Neural progenitor cell (in vitro differentiated cells): ENCODE measurements around the gene IQGAP1. TPM values are rescaled to one million over a fixed set of nuclear protein-coding genes. Genes with fewer than 3 reads are reported as not detected.

Experiments used
- DNase-seq: peaks from one replicate; pipeline ENCODE4 v3.0.0-alpha.2; 2016; ENCODE audit warnings: low spot score
- H2AFZ ChIP-seq: fragments of 200-600 bp; sonication (generic); replicated peaks from 2 replicates; pipeline ENCODE4 v1.6.1; 2016; ENCODE audit warnings: antibody characterized with exemption
- H3F3A ChIP-seq: fragments of 200-600 bp; sonication (generic); 2 replicates; pipeline ENCODE4 v1.6.1; 2016; ENCODE audit warnings: antibody characterized with exemption, low read depth
- H3K27ac ChIP-seq: fragments of 200-600 bp; sonication (generic); 2 replicates; pipeline ENCODE4 v1.5.1; 2016; ENCODE audit warnings: mild to moderate bottlenecking
- H3K27me3 ChIP-seq: fragments of 200-600 bp; sonication (generic); 2 replicates; pipeline ENCODE4 v1.6.1; 2016; ENCODE audit warnings: mild to moderate bottlenecking, moderate library complexity
- H3K36me3 ChIP-seq: fragments of 200-600 bp; sonication (generic); 2 replicates; pipeline ENCODE4 v1.5.1; 2016
- H3K4me1 ChIP-seq: fragments of 200-600 bp; sonication (generic); 2 replicates; pipeline ENCODE4 v1.6.1; 2016; ENCODE audit warnings: mixed run types
- H3K4me2 ChIP-seq: fragments of 200-600 bp; sonication (generic); 2 replicates; pipeline ENCODE4 v1.6.1; 2016
- H3K4me3 ChIP-seq: fragments of 200-600 bp; sonication (generic); 2 replicates; pipeline ENCODE4 v1.5.1; 2016
- H3K79me2 ChIP-seq: fragments of 200-600 bp; sonication (generic); 2 replicates; pipeline ENCODE4 v1.6.1; 2016; ENCODE audit warnings: low read depth
- H3K9ac ChIP-seq: fragments of 200-600 bp; sonication (generic); 2 replicates; pipeline ENCODE4 v1.6.1; 2016
- H3K9me3 ChIP-seq: fragments of 200-600 bp; sonication (generic); 2 replicates; pipeline ENCODE4 v1.5.1; 2016; ENCODE audit warnings: low read depth
- H4K20me1 ChIP-seq: fragments of 200-600 bp; sonication (generic); 2 replicates; pipeline ENCODE4 v1.6.1; 2016; ENCODE audit warnings: low read depth
- H3K27ac Mint-ChIP-seq: 3 replicates; pipeline ENCODE4 v1.8.0; 2021; ENCODE audit warnings: mixed read lengths
- H3K27me3 Mint-ChIP-seq: 2 replicates; pipeline ENCODE4 v1.8.0; 2022; ENCODE audit warnings: low read depth, mild to moderate bottlenecking, inconsistent platforms, moderate library complexity, mixed read lengths; ENCODE audit not compliant: insufficient read depth
- H3K36me3 Mint-ChIP-seq: 3 replicates; pipeline ENCODE4 v1.8.0; 2021; ENCODE audit warnings: mixed read lengths
- H3K4me1 Mint-ChIP-seq: 3 replicates; pipeline ENCODE4 v1.8.0; 2021; ENCODE audit warnings: mixed read lengths
- H3K4me3 Mint-ChIP-seq: 3 replicates; pipeline ENCODE4 v1.8.0; 2021; ENCODE audit warnings: mild to moderate bottlenecking, moderate library complexity, mixed read lengths
- H3K9me3 Mint-ChIP-seq: 3 replicates; pipeline ENCODE4 v1.8.0; 2020; ENCODE audit warnings: mixed read lengths
- CTCF ChIP-seq: fragments of 200-600 bp; sonication (generic); IDR thresholded peaks from 2 replicates; pipeline ENCODE4 v1.5.1; 2017; ENCODE audit warnings: antibody characterized with exemption, mild to moderate bottlenecking
- EZH2 ChIP-seq: fragments of 200-600 bp; sonication (generic); IDR thresholded peaks from 2 replicates; pipeline ENCODE4 v1.6.1; 2017; ENCODE audit warnings: antibody characterized with exemption, mild to moderate bottlenecking, moderate library complexity
- EZH2phosphoT487 ChIP-seq: fragments of 200-600 bp; sonication (generic); IDR thresholded peaks from 2 replicates; pipeline ENCODE4 v1.6.1; 2017; ENCODE audit warnings: antibody characterized with exemption
- total RNA-seq: library from RNA; depleted of rRNA; stranded (reverse); fragments of >200 nt; gene quantifications from 2 replicates; pipeline ENCODE4 v1.2.3, GENCODE V29; 2015; ENCODE audit warnings: low replicate concordance

IQGAP1 gene
- total RNA-seq, 1 donor from 2014 or later, result 44.8 TPM

GRCh38 chr15:90529011-90529370, 140.9 kb downstream of the IQGAP1 start:
- Histone ChIP-seq H3K36me3 (no peaks in the 10 kb centered on the region), H4K20me1 (peaks cover 11% of the 10 kb centered on the region), H3K79me2 (no peaks in the 10 kb centered on the region), H3F3A (no peaks in the 10 kb centered on the region), H2AFZ (peak overlapping the region; percentile 98), H3K9me3 (no peaks in the 10 kb centered on the region), H3K4me1 (peaks cover 6% of the 10 kb centered on the region), H3K27me3 (peaks cover 54% of the 10 kb centered on the region), H3K9ac (no peak overlapping the region), H3K27ac (no peak overlapping the region), H3K4me3 (peak overlapping the region; percentile 66), H3K4me2 (peak overlapping the region; percentile 99)
- H3K27ac Mint-ChIP-seq, result peak overlapping the region; percentile 90
- no peaks in the 10 kb centered on the region for H3K9me3 Mint-ChIP-seq
- no peak for TF ChIP-seq EZH2phosphoT487
- TF ChIP-seq EZH2, result peak; percentile 21
- H3K4me1 Mint-ChIP-seq, result peaks cover 21% of the 10 kb centered on the region
- peaks cover 4% of the 10 kb centered on the region for H3K36me3 Mint-ChIP-seq
- H3K4me3 Mint-ChIP-seq, result peak overlapping the region; percentile 94
- no peak for DNase-seq
- peaks cover 3% of the 10 kb centered on the region for H3K27me3 Mint-ChIP-seq

- Histone ChIP-seq H2AFZ (peak within 1 kb of the TSS; percentile 98), H3K4me2 (peak within 1 kb of the TSS; percentile 99), H3K27ac (no peak within 1 kb of the TSS), H3K9ac (peak within 1 kb of the TSS; percentile 52), H3K27me3 (peaks cover 54% of the 10 kb centered on the region), H3K36me3 (no peaks in the 10 kb centered on the region), H3K4me1 (peaks cover 6% of the 10 kb centered on the region), H3F3A (no peaks in the 10 kb centered on the region), H3K4me3 (peak within 1 kb of the TSS; percentile 66), H4K20me1 (peaks cover 11% of the 10 kb centered on the region), H3K9me3 (no peaks in the 10 kb centered on the region), H3K79me2 (no peaks in the 10 kb centered on the region)
- Mint-ChIP-seq H3K9me3 (no peaks in the 10 kb centered on the region), H3K27me3 (peaks cover 3% of the 10 kb centered on the region), H3K36me3 (peaks cover 4% of the 10 kb centered on the region), H3K4me1 (peaks cover 21% of the 10 kb centered on the region), H3K27ac (peak within 1 kb of the TSS; percentile 93), H3K4me3 (peak within 1 kb of the TSS; percentile 98)
- TF ChIP-seq EZH2, result peak; percentile 38
- TF ChIP-seq CTCF, result no peak
- DNase-seq, result peak; percentile 76
Observed at GRCh38 chr15:90529371-90530249, 141.6 kb downstream of the IQGAP1 start, which contains the start of gene CRTC3. CRTC3 (plus strand) TSS chr15:90529923; CDS start chr15:90530072, 149 bp downstream.

GRCh38 chr15:90530250-90531051, 142.4 kb downstream of the IQGAP1 start:
- Mint-ChIP-seq H3K4me3 (peak overlapping the region; percentile 98), H3K36me3 (peaks cover 4% of the 10 kb centered on the region), H3K27ac (peak overlapping the region; percentile 93), H3K9me3 (no peaks in the 10 kb centered on the region), H3K27me3 (peaks cover 5% of the 10 kb centered on the region), H3K4me1 (peaks cover 25% of the 10 kb centered on the region)
- Histone ChIP-seq H3K9ac (peak overlapping the region; percentile 52), H3F3A (no peaks in the 10 kb centered on the region), H3K36me3 (no peaks in the 10 kb centered on the region), H3K4me1 (peaks cover 6% of the 10 kb centered on the region), H2AFZ (peak overlapping the region; percentile 98), H3K27ac (no peak overlapping the region), H3K27me3 (peaks cover 54% of the 10 kb centered on the region), H3K9me3 (no peaks in the 10 kb centered on the region), H3K79me2 (no peaks in the 10 kb centered on the region), H4K20me1 (peaks cover 11% of the 10 kb centered on the region), H3K4me2 (peak overlapping the region; percentile 99), H3K4me3 (peak overlapping the region; percentile 66)
- peak; percentile 55 for DNase-seq
- TF ChIP-seq CTCF (no peak), EZH2phosphoT487 (peak; percentile 74), EZH2 (peak; percentile 76)
